ENCODE data around the gene TNIP1.

DNA sequence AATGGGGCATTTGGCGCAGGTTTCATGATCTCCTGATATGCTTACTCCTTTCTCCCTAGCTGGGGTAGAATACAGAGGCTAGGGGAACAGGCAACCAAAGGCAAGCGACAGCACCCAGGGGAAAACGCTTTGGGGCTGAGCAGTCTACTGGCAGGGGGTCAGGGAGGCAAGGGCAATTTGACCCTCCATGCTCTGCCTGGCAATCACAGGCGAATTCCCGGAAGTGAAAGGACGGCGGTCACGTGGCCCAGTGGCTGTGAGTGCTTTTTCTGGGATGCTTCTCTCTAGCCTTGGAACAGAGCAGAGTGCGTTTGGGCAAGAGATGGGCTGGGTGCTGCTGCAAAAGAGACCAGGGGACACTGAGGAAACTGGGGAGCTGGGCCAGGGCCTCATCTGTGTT, 54.7 kb downstream of the TNIP1 start:
- TF ChIP-seq, protein P1, sequence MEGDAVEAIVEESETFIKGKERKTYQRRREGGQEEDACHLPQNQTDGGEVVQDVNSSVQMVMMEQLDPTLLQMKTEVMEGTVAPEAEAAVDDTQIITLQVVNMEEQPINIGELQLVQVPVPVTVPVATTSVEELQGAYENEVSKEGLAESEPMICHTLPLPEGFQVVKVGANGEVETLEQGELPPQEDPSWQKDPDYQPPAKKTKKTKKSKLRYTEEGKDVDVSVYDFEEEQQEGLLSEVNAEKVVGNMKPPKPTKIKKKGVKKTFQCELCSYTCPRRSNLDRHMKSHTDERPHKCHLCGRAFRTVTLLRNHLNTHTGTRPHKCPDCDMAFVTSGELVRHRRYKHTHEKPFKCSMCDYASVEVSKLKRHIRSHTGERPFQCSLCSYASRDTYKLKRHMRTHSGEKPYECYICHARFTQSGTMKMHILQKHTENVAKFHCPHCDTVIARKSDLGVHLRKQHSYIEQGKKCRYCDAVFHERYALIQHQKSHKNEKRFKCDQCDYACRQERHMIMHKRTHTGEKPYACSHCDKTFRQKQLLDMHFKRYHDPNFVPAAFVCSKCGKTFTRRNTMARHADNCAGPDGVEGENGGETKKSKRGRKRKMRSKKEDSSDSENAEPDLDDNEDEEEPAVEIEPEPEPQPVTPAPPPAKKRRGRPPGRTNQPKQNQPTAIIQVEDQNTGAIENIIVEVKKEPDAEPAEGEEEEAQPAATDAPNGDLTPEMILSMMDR (IDR thresholded peaks at IDR 0.05; ENCODE audit: borderline replicate concordance, extremely low read depth, low read length, poor library complexity, severe bottlenecking) = no peak
- no peak for TF ChIP-seq EZH2 (IDR thresholded peaks at IDR 0.05; ENCODE audit: borderline replicate concordance, low read depth, low read length, severe bottlenecking)

All from DND-41 (cell line).